GM13977 (cell line): ENCODE data around the gene MARS1.

Experiments used
- DNase-seq: peaks from one replicate; pipeline ENCODE4 v3.0.0; 2012; ENCODE audit warnings: low spot score
- in situ Hi-C: fragments of 300-500 bp; cut with MboI; formaldehyde crosslinking; loops from one replicate; pipeline ENCODE4 v1.12.0; 2022; ENCODE audit warnings: low sequenced_read_pairs, low pct_unique_long_range_greater_than_20kb, mixed read lengths, inconsistent platforms; ENCODE audit not compliant: unreplicated experiment
- TF ChIP-seq, protein P1 (sequence below): IDR thresholded peaks from 2 replicates; pipeline ENCODE4 v1.5.1; 2012; ENCODE audit warnings: mild to moderate bottlenecking, control low read depth; ENCODE audit not compliant: insufficient read depth; ENCODE audit errors: extremely low read depth, missing control alignments

MARS1 gene

DNA sequence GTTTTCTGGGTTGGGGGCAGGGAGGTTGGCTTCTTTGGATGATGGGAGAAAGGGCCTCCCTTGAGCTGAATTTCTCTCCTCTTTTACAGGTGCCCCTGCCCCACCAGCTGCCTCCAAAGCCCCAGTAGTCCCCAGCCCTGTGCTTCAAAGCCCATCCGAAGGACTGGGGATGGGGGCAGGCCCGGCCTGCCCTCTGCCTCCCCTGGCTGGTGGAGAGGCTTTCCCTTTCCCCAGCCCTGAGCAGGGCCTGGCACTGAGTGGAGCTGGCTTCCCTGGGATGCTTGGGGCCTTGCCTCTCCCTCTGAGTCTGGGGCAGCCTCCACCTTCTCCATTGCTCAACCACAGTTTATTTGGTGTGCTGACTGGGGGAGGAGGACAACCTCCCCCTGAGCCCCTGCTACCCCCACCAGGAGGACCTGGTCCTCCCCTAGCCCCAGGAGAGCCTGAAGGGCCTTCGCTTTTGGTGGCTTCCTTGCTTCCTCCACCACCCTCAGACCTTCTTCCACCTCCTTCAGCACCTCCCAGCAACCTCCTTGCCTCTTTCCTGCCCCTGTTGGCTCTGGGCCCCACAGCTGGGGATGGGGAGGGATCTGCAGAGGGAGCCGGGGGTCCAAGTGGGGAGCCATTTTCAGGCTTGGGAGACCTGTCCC is 38.7 kb downstream of the MARS1 start:
- in situ Hi-C loops, result no loop called here
- no peak for DNase-seq
- TF ChIP-seq, protein P1, sequence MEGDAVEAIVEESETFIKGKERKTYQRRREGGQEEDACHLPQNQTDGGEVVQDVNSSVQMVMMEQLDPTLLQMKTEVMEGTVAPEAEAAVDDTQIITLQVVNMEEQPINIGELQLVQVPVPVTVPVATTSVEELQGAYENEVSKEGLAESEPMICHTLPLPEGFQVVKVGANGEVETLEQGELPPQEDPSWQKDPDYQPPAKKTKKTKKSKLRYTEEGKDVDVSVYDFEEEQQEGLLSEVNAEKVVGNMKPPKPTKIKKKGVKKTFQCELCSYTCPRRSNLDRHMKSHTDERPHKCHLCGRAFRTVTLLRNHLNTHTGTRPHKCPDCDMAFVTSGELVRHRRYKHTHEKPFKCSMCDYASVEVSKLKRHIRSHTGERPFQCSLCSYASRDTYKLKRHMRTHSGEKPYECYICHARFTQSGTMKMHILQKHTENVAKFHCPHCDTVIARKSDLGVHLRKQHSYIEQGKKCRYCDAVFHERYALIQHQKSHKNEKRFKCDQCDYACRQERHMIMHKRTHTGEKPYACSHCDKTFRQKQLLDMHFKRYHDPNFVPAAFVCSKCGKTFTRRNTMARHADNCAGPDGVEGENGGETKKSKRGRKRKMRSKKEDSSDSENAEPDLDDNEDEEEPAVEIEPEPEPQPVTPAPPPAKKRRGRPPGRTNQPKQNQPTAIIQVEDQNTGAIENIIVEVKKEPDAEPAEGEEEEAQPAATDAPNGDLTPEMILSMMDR, result no peak

DNA sequence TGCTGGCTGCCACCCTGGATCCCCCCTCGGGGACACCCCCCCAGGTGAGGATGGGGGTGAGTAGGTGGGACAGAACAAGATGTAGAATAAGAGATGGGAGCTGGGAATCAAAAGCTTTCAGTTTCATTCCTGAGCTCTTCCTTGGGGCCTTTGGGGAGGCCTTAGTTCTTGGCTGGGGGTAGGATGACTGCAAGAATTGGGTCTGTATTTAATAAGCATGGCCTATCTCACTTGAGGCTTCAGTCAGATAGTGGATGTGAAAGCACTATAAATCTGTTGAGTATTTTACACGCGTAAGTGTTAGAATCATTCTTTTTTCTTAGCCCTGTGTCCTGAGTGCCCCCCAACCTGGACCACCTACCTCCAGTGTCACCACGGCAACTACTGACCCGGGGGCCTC is 39.3 kb downstream of the MARS1 start:
- no peak for DNase-seq
- TF ChIP-seq, protein P1, result no peak
- in situ Hi-C loops, result no loop called here

DNA sequence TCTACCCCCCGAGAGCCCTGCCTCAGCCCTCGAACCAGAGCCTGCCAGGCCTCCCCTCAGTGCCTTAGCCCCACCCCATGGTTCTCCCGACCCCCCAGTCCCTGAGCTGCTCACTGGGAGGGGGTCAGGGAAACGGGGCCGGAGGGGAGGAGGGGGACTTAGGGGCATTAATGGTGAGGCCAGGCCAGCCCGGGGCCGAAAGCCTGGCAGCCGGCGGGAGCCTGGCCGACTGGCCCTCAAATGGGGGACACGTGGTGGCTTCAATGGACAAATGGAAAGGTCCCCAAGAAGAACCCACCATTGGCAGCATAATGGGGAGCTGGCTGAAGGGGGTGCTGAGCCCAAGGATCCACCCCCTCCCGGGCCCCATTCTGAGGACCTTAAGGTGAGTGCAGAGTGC is 40.3 kb downstream of the MARS1 start:
- in situ Hi-C loops, result no loop called here
- TF ChIP-seq, protein P1, result no peak
- no peak for DNase-seq

DNA sequence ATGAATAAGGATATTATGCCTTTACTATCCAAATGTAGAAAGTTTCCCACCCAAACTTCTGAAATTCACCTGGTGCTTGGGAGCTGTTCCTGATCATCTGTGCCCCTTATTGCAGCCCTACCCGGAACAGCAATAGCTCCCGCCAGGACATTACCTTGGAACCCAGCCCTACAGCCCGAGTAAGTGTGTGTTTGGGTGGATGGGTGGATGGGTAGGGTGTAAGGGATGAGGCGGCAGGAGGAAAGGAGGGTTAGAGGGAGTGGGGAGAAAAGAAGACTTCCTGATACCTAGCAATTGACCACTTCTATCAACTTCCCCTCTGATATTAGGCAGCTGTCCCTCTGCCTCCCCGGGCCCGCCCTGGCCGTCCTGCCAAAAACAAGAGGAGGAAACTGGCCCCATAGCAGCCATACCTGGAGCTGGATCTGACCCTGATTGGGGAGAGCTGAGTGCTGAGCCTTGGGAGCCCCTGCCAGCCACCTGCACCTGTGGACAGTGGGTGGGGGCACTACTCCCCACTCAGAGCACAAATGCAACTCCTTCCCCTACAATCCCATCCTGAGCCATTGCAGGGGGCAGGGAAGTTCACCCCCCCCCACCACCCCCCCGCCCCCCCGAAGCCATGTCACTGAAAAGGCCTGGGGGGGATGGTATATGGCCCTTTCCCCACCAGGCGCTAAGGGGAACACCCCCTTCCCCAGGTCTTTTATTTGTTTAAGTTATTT is 41.1 kb downstream of the MARS1 start:
- in situ Hi-C loops, result no loop called here

DNA sequence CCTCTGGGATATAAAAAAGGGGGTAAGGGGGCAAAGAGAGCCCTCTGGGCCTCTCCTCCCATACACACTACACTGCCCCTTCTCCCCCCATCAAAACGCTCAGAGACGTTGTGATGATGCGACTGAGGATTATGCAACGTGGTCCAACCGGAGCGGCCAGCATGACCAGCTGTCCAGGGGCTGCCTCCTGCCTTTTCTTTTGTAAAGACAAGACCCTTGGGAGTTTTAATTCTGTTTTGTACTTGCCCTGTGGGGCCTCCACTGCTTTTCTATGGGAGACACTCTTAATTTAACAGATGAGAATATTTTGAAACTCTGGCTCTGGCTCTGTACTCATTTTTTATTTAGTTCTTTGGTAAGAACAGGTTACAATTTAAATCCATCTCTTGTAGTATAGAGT is 42.0 kb downstream of the MARS1 start:
- in situ Hi-C loops, result no loop called here
- TF ChIP-seq, protein P1, result no peak
- no peak for DNase-seq

More for the DNA sequence above, 41.1 kb downstream of the MARS1 start:
- no peak for DNase-seq
- TF ChIP-seq, protein P1, result no peak

DNA sequence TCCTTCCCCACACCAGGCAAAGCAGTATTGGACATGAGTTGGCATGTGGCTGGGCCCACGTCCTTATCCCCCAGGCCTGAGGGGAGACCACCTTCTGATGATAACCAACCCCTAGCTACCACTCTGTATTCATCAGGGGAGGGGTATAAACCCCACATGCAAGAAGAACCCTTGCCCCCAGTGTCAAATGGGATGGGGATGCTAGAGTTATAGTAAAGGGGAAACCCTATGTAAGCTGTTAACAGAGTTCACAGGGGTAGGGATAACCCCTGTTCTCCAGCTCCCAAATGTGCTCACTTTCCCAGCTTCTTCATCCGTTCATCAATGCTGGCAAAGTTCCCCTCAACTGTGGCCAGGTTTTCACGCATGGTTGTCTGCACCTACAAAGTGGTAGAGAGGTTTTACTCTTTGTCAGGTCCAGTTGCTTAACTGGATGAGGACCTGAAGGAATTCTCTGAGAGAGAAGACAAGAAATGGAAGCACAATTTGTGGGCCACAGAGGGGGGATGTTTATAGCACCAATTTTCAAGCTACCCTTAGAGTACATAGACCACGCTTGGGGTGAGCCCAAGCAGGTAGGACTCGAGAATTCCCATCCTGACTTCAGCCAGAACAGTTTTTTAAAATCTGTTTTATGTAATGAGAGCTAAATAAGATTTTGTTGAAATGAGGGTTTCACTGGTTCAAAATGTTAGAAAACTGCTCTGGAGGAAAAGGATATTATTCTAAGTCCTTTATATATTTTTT is 42.7 kb downstream of the MARS1 start:
- TF ChIP-seq, protein P1, result no peak
- no peak for DNase-seq
- in situ Hi-C loops, result no loop called here
